Sigmoid colon (tissue), 7 donors: ENCODE measurements around the gene YWHAG. TPM values are rescaled to one million over a fixed set of nuclear protein-coding genes. Genes with fewer than 3 reads are reported as not detected.
"Not testable (repeated sequence)": the region's sequence is repeated elsewhere in the genome, so short reads cannot be mapped to it uniquely, and the experiment has no call there.

ENCODE experiments used
- DNase-seq: peaks from one replicate; pipeline ENCODE4 v3.0.0-alpha.2; 2019
- H3K27ac ChIP-seq, 4 donors: fragments of 200-600 bp; sonication (generic); one replicate each; pipeline ENCODE4 v1.5.1; 2016 to 2019; ENCODE audit warnings: mild to moderate bottlenecking in 1 of 4
- H3K27me3 ChIP-seq, 3 donors: fragments of 200-600 bp; sonication (generic); one replicate each; pipeline ENCODE4 v1.5.1; 2019; ENCODE audit warnings: mild to moderate bottlenecking in 1 of 3
- H3K36me3 ChIP-seq, 4 donors: fragments of 200-600 bp; sonication (generic); one replicate each; pipeline ENCODE4 v1.5.1; 2016 to 2019
- H3K4me1 ChIP-seq, 4 donors: fragments of 200-600 bp; sonication (generic); one replicate each; pipeline ENCODE4 v1.5.1; 2017 to 2019
- H3K4me3 ChIP-seq, 4 donors: fragments of 200-600 bp; sonication (generic); one replicate each; pipeline ENCODE4 v1.5.1; 2017 to 2019; ENCODE audit warnings: mild to moderate bottlenecking in 2 of 4, moderate library complexity in 1 of 4
- H3K9me3 ChIP-seq, 4 donors: fragments of 200-600 bp in 3 of 4; sonication (generic) in 3 of 4; one replicate each; pipeline versions ENCODE4 v1.5.1 to v1.6.1; 2013 to 2019
- CTCF ChIP-seq, 4 experiments: fragments of 450-650 bp in 3 of 4; fragments of 200-600 bp in 1 of 4; IDR thresholded peaks; one replicate each; pipeline ENCODE4 v1.5.1; 2016 to 2019; ENCODE audit warnings: antibody characterized with exemption in 4 of 4, mild to moderate bottlenecking in 3 of 4, moderate library complexity in 2 of 4
- EP300 ChIP-seq, 4 donors: sonication (generic); formaldehyde crosslinking; IDR thresholded peaks; one replicate each; pipeline ENCODE4 v1.6.1; 2017; ENCODE audit warnings: antibody characterized with exemption in 4 of 4
- POLR2A ChIP-seq, 2 donors: fragments of 450-650 bp; IDR thresholded peaks; one replicate each; pipeline ENCODE4 v1.6.1; 2016; ENCODE audit warnings: antibody characterized with exemption in 2 of 2, mild to moderate bottlenecking in 2 of 2, moderate library complexity in 2 of 2
- POLR2AphosphoS5 ChIP-seq, 4 donors: sonication (generic); formaldehyde crosslinking; IDR thresholded peaks; one replicate each; pipeline ENCODE4 v1.6.1; 2017; ENCODE audit warnings: antibody characterized with exemption in 4 of 4
- WGBS, 2 donors: extraction: QIAGEN DNeasy Blood & Tissue Kit; methylation state at CpG; one replicate each; pipeline ENCODE4 v1.1.7; 2013; 5-methylcytosine and 5-hydroxymethylcytosine counted together
- intact Hi-C: fragments of 100-400 bp; cut with DNase I; formaldehyde crosslinking; loops from one replicate; pipeline ENCODE4 v1.15.1; 2023
- polyA plus RNA-seq, 3 donors: library from polyadenylated mRNA; stranded (reverse); fragments of 200-250 nt; gene quantifications; one replicate each; pipeline ENCODE4 v1.2.3, GENCODE V29; 2013
- total RNA-seq, 4 donors: library from RNA; depleted of rRNA; stranded (reverse); fragments of >200 nt; gene quantifications; one replicate each; pipeline ENCODE4 v1.1.0, GENCODE V29; 2016
- donor health status: healthy with polysubstance abuse.
- donor health status: Bipolar disorder and iron deficiency.
- donor health status: healthy.

The YWHAG gene
- total and polyA plus RNA-seq, 7 donors = 42.5 to 64.0 (median 54.2) TPM

DNA sequence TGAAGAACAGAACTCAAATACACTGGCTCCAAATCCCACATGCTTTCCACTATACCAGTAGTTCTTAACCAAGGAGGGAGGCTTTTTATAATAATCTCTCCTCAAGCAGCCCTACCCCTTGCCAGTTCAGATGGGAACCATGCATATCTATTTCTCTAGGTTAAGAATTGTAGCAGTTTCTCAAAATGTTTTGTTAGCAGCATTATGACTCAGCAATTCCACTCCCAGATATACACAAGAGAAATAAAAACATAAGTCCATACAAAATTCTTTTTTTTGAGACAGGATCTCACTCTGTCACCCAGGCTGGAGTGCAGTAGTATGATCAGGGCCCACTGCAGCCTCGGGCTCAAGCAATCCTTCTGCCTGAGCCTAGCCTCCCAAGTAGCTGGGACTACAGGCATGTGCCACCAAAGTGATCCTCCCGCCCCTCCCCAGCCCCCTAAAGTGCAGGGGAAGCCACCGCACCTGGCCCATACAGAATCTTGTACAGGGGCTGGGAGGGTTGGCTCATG, 18.1 kb downstream of the YWHAG start:
- TF ChIP-seq POLR2AphosphoS5 (IDR thresholded peaks at IDR 0.05) (no peak), EP300 (IDR thresholded peaks at IDR 0.05) (no peak), POLR2A (IDR thresholded peaks at IDR 0.05) (no peak), CTCF (IDR thresholded peaks at IDR 0.05) (no peak)
- Histone ChIP-seq H3K27me3 (no peaks in the 10 kb centered on the region), H3K27ac (peak overlapping the region in 3 of 4 donors; percentile 13 to 62 (median 58)), H3K9me3 (no peaks in the 10 kb centered on the region), H3K36me3 (peaks cover 12 to 25% (median 15%) of the 10 kb centered on the region in 4 donors), H3K4me3 (no peak overlapping the region), H3K4me1 (peaks cover 0 to 58% (median 47%) of the 10 kb centered on the region in 4 donors)
- intact Hi-C loops = no loop called here
- WGBS, 2 donors = 77 to 88% methylated on average over 3 of the region's 3 CpGs
- DNase-seq = peak; percentile 46

GRCh38 chr7:76338298-76339084, 20.3 kb downstream of the YWHAG start:
- Histone ChIP-seq H3K27me3 (no peaks in the 10 kb centered on the region), H3K36me3 (peaks cover 0 to 6% (median 4%) of the 10 kb centered on the region in 4 donors), H3K27ac (no peak overlapping the region), H3K4me3 (no peak overlapping the region), H3K9me3 (no peaks in the 10 kb centered on the region), H3K4me1 (peaks cover 0 to 73% (median 60%) of the 10 kb centered on the region in 4 donors)
- DNase-seq = no peak
- TF ChIP-seq CTCF (IDR thresholded peaks at IDR 0.05) (no peak), POLR2A (IDR thresholded peaks at IDR 0.05) (no peak), POLR2AphosphoS5 (IDR thresholded peaks at IDR 0.05) (no peak), EP300 (IDR thresholded peaks at IDR 0.05) (no peak)
- intact Hi-C loops = no loop called here
- 80 to 81% methylated on average over 9 of the region's 9 CpGs for WGBS, 2 donors

DNA sequence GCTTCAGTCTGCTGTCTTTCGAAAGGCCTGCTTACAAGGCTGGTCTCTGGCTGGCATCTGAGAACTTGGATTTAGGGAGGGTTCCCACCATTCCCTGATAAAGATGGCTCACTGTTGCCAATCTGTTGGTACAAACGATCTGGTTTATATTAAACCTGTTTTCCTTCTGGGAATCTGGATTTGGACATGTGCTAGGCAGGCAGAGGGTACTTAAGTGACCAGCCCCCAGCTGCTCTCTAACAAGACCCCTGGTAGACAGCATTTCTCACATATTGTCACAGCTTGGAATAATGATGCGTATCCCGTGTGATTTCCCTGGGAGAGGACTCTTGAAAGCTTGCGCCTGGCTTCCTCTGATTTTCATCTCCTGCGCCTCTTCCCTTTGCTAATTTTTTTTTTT, 21.6 kb downstream of the YWHAG start:
- Histone ChIP-seq H3K9me3 (no peaks in the 10 kb centered on the region), H3K4me3 (no peak overlapping the region), H3K4me1 (peaks cover 0 to 84% (median 68%) of the 10 kb centered on the region in 4 donors), H3K27me3 (no peaks in the 10 kb centered on the region), H3K36me3 (peaks cover 0 to 2% (median 0%) of the 10 kb centered on the region in 4 donors), H3K27ac (no peak overlapping the region)
- no peak for DNase-seq
- 83 to 91% methylated on average over 6 of the region's 6 CpGs for WGBS, 2 donors
- no peak for TF ChIP-seq CTCF (IDR thresholded peaks at IDR 0.05)
- no peak for TF ChIP-seq EP300 (IDR thresholded peaks at IDR 0.05)
- no peak for TF ChIP-seq POLR2AphosphoS5 (IDR thresholded peaks at IDR 0.05)
- TF ChIP-seq POLR2A (IDR thresholded peaks at IDR 0.05) = no peak
- intact Hi-C loops = no loop called here

DNA sequence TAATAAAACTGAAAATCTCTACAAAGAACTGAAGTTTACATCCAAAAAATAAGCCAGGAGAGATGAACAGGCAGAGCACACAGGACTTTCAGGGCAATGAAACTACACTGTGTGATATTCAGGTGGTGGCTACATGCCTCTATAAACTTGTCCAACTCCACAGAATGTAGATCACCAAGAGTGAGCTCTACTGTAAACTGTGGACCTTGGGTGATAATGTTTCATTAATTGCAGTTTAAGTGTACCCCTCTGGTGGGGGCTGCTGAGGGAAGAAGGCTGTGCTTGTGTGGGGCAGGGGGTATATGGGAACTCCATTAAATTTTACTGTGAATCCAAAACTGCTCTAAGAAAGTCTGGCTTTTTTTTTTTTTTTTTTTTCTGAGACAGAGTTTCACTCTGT, 22.7 kb downstream of the YWHAG start:
- TF ChIP-seq POLR2A (IDR thresholded peaks at IDR 0.05) = no peak
- no peak for TF ChIP-seq EP300 (IDR thresholded peaks at IDR 0.05)
- no peak for TF ChIP-seq POLR2AphosphoS5 (IDR thresholded peaks at IDR 0.05)
- Histone ChIP-seq H3K4me1 (peaks cover 0 to 83% (median 63%) of the 10 kb centered on the region in 4 donors), H3K4me3 (no peak overlapping the region)

DNA sequence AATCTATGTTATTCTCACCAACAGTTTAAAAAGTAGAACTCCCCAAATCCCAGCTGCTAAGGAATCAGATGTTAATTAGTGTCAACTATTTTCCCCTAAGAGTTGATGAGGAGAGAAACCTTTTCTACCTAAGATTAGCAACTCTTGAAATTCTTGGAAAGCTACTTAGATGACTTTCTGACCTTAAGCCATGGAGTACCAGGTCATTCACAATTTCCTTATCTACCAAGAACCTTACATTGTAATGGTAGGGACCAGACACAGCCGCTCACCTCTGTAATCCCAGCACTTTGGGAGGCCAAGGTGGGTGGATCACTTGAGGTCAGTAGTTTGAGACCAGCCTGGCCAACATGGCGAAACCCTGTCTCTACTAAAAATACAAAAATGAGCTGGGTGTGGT, 23.4 kb downstream of the YWHAG start:
- H3K4me3 ChIP-seq, intact Hi-C loops, H3K27ac ChIP-seq, H3K36me3 ChIP-seq, H3K27me3 ChIP-seq, H3K9me3 ChIP-seq, DNase-seq: not testable (repeated sequence)
- 95 to 98% methylated on average over 2 of the region's 2 CpGs for WGBS, 2 donors
- H3K4me1 ChIP-seq = peaks cover 0 to 83% (median 58%) of the 10 kb centered on the region in 4 donors

More for the DNA sequence above, 22.7 kb downstream of the YWHAG start:
- intact Hi-C loops = no loop called here
- Histone ChIP-seq H3K9me3 (no peaks in the 10 kb centered on the region), H3K27me3 (no peaks in the 10 kb centered on the region), H3K27ac (no peak overlapping the region), H3K36me3 (peaks cover 0 to 6% (median 0%) of the 10 kb centered on the region in 4 donors)
- DNase-seq = no peak
